Body of pancreas (tissue), 4 donors: ENCODE results near the gene CTXN1.

Experiments used
- CTCF ChIP-seq, 7 experiments: fragments of 450-650 bp in 4 of 7; fragments of 200-600 bp in 3 of 7; sonication (generic) in 3 of 7; IDR thresholded peaks; one replicate each; pipeline ENCODE4 v1.5.1; 2016 to 2019; ENCODE audit warnings: antibody characterized with exemption in 7 of 7
- POLR2A ChIP-seq, 3 donors: fragments of 450-650 bp; IDR thresholded peaks; one replicate each; pipeline ENCODE4 v1.6.1; 2016; ENCODE audit warnings: antibody characterized with exemption in 3 of 3, mild to moderate bottlenecking in 2 of 3

- TF ChIP-seq POLR2A (IDR thresholded peaks at IDR 0.05) (no peak), CTCF (IDR thresholded peaks at IDR 0.05) (no peak)
These were observed 21.6 kb downstream of the CTXN1 start for GRCh38 chr19:7904074-7905020.
